Mammary epithelial cell (primary cell): ENCODE data around the gene AJAP1.

Source experiments
- CTCF ChIP-seq, 2 donors: IDR thresholded peaks in 1 of 2; conservative IDR thresholded peaks in 1 of 2; 2 replicates each; pipeline ENCODE4 v1.5.1; 2011 to 2012; ENCODE audit warnings: inconsistent platforms in 2 of 2, low read length in 2 of 2, mild to moderate bottlenecking in 2 of 2, control low read depth in 1 of 2, low read depth in 1 of 2; ENCODE audit not compliant: insufficient read depth in 1 of 2; ENCODE audit errors: extremely low read depth in 1 of 2
- EZH2 ChIP-seq: IDR thresholded peaks from 2 replicates; pipeline ENCODE4 v1.6.1; 2012; ENCODE audit warnings: low read length, inconsistent platforms, borderline replicate concordance

- TF ChIP-seq CTCF (conservative IDR thresholded peaks at IDR 0.05 in 1 of 2, IDR thresholded peaks at IDR 0.05 in 1 of 2; ENCODE audit: extremely low read depth in 1 of 2, insufficient read depth in 1 of 2, low read depth in 1 of 2, low read length in 2 of 2) (no peak), EZH2 (no peak)
Observed at GRCh38 chr1:4711416-4712275, 57.2 kb downstream of the AJAP1 start.
